Hepatic stellate cell (primary cell): ENCODE data around the gene USP24.
"Not testable (repeated sequence)": the region's sequence is repeated elsewhere in the genome, so short reads cannot be mapped to it uniquely, and the experiment has no call there.

Source experiments
- DNase-seq: peaks from one replicate; pipeline ENCODE4 v3.0.0; 2011; ENCODE audit warnings: low spot score

USP24 gene

GRCh38 chr1:55038974-55039341 lies 176.2 kb downstream of the USP24 start:
- DNase-seq: no peak

GRCh38 chr1:55038552-55038838 lies 176.7 kb downstream of the USP24 start:
- no peak for DNase-seq

- no peak for DNase-seq
Measured at GRCh38 chr1:55037733-55038551, 177.2 kb downstream of the USP24 start.

DNA sequence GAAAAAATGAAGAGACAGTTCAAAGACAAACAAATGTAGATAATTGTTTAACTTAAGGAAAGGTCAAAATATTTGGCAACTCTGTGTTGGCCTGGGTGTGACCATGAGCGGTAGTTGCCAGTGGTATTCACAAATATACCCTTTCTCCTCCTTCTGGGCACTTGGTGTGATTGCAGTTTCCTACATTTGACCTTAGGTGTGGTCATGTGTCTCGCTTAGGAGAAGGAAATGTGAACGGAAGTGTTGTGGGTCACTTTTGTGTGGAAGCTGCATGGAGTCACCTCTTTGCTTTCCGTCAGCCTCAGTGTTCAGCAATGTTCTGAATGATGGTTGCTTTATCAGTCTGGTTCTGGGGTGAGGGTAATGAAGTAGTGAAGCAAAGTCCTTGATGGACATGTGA lies 179.3 kb downstream of the USP24 start:
- no peak for DNase-seq

DNA sequence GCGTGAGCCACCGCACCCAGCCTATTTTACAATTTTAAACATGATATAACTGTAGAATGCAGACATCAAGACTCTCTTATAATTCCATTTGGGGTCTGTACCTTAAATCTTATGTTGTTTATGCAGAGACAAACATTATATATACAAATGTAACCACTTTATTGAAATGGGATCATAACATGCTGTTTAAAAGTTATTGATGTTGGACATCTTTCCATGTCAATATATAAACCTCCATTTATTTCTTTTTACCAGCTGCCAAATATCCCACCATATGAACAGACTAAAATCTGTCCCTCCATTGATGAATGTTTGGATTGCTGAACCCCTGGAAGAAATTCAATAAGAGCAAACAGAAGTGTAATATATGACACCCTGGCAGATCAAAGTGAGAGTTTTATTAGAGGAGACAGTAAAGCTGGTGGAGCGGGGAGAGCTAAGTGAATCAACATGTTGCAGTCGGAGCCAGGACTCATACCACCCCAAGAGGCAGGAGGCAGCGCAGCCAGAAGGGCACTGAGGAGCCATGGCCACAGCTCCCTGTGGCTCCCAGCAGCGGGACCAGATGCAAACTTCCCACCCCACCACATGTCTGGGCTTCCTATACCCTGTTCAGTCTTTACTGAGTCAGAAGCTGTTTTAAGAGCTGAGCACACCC lies 180.6 kb downstream of the USP24 start:
- no peak for DNase-seq

GRCh38 chr1:55033265-55033614 lies 181.9 kb downstream of the USP24 start:
- DNase-seq: no peak

DNA sequence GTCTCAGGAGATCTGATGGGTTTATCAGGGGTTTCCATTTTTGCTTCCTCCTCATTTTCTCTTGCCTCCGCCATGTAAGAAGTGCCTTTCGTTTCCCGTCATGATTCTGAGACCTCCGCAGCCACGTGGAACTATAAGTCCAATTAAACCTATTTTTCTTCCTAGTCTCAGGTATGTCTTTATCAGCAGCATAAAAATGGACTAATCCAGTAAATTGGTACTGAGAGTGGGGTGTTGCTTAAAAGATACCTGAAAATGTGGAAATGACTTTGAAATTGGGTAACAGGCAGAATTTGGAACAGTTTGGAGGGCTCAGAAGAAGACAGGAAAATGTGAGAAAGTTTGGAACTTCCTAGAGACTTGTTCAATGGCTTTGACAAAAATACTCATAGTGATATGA lies 184.1 kb downstream of the USP24 start:
- DNase-seq: not testable (repeated sequence)

DNA sequence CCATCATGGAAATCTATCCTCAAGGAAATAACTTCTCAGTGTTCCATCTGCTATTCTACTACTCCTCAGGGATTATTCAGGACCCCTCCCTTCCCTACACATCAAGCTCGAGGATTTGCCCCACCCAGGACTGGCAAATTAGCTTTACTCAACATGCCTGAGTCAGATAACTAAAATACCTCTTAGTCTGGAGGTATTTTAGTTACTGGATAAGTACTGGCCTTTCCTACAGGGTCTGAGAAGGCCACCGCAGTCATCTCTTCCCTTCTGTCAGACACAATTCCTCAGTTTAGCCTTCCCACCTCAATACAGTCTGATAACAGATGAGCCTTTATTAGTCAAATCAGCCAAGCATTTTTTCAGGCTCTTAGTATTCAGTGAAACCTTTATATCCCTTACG lies 188.5 kb downstream of the USP24 start:
- DNase-seq: not testable (repeated sequence)

DNA sequence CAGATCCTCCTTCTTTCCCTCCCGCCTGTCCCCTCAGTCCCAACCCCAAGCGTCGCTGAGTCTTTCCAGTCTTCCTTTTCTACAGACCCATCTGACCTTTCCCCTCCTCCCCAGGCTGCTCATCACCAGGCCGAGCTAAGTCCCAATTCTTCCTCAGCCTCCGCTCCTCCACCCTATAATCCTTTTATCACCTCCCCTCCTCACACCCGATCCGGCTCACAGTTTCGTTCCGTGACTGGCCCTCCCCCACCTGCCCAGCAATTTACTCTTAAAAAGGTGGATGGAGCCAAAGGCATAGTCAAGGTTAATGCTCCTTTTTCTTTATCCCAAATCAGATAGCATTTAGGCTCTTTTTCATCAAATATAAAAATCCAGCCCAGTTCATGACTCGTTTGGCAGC lies 191.0 kb downstream of the USP24 start:
- DNase-seq: not testable (repeated sequence)

- DNase-seq: peak; percentile 96
Measured at GRCh38 chr1:55021942-55022546, 193.1 kb downstream of the USP24 start.

DNA sequence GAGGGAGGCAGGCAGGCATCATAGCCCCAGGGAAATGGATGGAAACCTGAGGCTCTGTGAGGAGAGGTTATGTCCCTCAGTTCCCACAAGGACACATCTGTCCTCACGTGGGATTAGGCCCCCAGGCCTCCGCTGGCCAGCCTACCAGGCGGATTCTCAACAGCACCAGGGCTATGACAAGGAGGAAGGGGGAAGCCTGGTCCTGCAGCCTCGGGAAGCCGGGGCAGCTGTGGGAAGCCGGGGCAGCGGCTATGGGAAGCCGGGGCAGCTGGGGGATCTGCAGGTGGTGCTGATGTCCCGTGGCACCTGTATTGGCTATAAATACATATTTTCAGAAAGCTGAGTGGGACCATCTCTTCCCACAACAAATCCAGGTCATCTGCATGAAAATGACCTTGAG lies 196.8 kb downstream of the USP24 start:
- DNase-seq: no peak
